HG02610 (cell line): ENCODE results near the gene SCFD2.
"Not testable (repeated sequence)": the region's sequence is repeated elsewhere in the genome, so short reads cannot be mapped to it uniquely, and the experiment has no call there.

Experiments
- ATAC-seq: cut with Tn5 transposase; IDR thresholded peaks from one replicate; pipeline ENCODE4 v1.9.1; 2021; ENCODE audit warnings: mild to moderate bottlenecking, moderate library complexity; ENCODE audit not compliant: unreplicated experiment

The SCFD2 gene

DNA sequence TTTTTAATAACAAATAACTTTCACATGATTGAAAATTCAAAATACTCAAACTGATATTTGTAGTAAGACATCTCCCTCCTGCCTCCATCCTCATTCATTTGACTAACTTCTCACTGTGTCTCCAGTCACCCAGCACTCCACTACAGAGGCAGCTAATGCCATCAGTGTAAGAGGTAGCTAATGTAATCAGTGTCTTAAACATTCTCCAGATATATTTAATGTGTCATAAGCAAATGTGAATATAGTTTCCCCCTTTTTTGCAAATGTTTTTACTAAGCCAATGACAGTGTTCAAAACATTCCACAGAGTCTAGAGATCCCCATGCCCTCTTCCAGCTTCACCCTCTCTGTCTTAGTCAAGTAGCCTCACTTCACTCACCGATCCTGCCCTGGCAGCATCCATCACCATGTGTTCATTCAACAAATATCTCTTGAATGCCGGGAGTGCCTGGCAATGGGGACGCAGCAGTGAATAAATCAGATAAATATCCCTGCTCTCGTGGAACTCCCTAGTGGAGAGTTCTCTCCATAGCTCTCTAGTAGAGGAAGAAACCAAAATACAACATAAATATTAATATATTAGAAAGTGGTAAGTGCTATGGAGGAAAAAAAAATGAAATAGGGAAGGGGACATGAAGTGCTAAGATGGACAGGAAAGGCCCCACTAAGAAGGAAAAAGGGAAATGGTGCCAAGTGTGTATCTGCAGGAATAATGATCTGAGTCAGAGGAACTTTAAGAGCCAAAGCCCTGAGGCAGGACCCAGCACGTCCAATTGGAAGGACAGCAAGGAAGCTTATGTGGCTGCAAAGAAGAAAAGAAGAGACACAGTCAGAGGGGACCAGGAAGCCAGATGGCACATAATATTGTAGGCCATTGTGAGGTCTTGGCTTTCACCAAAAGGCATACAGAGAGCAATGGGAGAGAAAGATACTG is 18.7 kb downstream of the SCFD2 start:
- no peak for ATAC-seq

DNA sequence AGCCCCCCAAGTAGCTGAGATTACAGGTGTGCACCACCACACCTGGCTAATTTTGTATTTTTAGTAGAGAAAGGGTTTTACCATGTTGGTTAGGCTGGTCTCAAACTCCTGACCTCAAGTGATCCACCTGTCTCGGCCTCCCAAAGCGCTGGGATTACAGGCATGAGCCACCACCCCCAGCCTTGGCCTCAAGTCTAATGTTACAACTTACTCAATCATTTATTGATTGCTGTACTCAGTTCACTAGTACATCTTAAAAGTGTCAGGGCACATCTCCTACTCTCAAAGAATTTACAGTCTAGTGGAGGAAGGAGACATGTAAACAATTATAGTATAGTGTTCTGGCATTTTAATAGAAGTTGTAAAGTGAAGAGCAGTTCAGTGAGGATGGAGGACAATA is 19.5 kb downstream of the SCFD2 start:
- ATAC-seq: not testable (repeated sequence)

DNA sequence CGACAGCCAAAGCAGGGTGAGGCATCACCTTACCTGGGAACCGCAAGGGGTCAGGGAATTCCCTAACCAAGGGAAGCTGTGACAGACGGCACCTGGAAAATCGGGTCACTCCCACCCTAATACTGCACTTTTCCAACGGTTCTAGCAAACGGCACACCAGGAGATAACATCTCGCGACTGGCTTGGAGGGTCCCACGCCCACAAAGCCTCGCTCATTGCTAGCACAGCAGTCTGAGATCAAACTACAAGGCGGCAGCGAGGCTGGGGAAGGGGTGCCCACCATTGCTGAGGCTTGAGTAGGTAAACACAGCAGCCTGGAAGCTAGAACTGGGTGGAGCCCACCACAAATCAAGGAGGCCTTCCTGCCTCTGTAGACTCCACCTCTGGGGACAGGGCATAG is 25.7 kb downstream of the SCFD2 start:
- not testable (repeated sequence) for ATAC-seq

DNA sequence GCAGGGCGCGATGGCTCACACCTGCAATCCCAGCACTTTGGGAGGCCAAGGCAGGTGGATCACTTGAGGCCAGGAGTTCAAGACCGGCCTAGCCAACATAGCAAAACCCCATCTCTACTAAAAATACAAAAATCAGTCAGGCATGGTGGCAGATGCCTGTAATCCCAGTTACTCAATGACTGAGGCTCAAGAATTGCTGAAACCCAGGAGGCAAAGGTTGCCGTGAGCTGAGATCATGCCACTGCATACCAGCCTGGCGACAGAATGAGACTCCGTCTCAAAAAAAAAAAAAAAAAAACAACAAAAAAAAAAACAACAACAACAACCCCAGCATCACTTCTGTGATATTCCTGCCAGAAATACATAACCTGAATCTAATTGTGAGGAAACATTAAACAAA is 30.9 kb downstream of the SCFD2 start:
- not testable (repeated sequence) for ATAC-seq

DNA sequence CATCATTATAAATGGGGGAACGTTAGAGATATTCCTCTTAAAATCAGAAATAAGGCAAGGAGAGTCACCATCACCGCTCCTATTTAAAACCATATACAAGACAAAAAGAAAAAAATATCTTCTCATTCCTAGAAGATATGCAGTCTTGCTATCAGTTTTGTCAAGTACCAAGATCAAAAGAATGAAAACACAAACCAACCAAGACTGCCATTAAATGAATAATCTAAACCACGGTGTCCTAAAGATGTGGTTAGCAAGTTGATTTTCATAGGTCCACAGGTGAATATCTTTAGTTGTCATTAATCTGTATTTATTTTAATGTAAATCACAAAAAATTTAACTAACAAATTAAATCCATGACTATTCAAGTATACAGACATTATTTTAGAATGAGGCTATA is 39.3 kb downstream of the SCFD2 start:
- peak; percentile 51 for ATAC-seq

DNA sequence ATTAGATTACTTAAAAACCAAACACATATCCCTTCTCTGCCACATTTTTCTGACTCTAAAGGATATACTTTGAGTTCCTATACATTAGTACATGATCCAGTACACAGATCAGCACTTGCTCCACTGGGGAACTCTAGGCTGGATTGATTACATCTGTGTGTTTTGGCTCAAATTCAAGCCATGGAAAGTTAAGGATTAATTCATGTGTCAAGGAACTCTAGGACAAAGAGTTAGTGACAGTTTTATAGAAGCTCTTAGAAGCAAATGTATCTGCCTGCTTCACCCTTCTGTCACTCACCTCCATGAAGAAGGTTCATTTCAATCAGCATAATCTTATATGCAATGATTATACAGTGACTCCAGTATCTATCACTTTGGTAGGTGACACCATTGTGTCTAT is 43.2 kb downstream of the SCFD2 start:
- ATAC-seq: no peak

DNA sequence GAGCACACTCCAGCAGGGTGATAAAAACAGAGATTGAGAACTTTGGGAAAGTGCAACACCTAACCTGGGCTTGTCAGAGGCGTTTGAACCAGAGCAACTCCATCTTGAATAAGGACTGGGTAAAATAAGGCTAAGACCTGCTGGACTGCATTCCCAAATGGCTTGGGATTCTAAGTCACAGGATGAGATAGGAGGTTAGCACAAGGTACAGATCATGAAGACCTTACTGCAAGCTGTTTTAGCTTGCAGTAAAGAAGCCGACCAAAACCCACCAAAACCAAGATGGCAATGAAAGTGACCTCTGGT is 43.9 kb downstream of the SCFD2 start:
- ATAC-seq: no peak

DNA sequence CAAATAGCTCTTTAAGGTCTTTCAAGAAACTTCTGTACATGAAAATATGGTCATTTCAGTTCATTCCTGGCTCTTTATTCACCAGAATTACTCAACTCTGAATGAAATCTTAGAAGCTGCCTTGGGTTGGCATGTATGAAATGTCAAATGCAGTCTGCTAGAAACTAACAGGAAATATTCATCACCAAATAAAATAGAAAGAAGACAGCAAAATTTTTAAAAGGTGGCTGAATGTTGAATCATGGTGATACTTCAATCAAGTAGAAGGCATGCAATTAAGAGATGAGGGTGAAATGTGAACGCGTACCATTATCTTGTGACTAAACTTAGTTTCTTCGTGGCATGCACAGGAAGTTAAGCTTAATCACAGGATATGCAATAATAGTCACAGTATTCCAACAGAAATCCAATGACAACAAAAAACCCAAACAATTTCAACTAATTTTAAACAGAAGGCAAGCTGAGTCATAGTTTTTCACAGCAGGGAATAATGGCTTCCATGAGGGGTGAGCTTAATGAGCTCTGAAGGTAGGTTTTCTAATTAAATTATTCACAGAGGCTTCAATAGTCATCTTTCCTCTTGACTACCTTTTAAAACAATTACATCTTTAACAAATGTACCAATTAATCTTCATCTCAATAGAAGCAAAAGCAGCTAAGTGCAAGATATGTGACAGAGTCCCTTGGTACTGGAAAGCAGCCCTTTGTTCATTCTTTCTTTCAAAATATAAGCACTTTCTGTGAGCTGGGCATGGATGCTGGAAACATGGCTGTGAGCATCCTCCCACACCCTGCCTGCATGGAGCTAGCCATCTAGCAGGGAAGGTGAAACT is 44.5 kb downstream of the SCFD2 start:
- no peak for ATAC-seq

DNA sequence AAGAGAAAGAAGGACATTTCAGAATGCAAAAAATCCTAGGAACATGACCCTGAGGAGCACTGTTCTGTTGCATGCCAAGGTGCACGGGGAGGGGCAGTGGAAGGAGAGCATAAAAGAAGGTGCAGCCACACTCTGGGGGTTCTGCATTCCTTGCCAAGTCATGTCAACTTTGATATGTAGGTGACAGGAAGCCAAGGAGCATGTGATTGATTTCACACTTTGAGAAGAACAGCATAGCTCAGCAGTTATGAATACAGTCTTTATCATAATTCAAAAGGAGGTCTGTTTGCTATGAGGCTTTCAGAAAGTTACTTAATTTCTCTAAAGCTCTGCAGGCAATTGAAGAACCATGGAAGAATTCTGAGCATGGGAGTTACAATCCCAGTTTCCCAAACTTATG is 50.6 kb downstream of the SCFD2 start:
- no peak for ATAC-seq

DNA sequence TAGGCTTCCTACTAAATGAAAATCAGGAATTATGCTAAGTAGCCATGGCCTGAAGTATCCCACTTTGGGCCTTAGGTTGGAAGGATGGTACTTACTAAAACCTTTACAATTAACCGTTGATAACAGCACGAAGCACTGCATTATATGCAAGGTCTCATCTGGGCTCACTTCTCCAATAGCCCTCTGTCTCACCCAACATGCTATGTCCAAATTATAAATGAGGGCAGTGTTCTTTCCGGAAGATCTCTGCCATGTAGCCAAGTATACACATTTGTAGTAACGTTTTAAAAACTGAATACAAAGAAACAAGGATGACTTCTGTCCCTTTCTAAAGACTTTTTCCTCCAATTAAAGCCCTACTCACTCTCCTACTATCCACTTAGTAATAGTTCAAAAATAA is 51.6 kb downstream of the SCFD2 start:
- no peak for ATAC-seq

DNA sequence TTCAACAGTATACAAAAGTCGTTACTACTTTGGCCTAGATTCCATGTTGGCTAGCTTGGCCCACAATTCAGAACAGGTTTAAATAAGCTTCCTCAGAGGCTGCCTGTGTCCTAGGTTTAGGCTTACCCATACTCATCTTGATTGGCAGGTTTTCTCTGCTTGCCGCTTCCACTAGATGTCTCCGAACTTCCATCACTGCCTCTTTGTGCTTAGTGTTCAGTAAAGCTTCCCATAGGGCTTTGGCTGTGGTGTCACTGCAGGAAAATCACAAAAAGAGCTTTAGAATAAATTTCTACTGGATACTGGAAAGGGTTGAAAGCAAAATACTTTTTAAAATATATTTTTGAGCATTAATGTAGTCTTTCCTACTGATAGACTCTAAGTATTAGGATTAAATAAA is 52.4 kb downstream of the SCFD2 start:
- no peak for ATAC-seq

DNA sequence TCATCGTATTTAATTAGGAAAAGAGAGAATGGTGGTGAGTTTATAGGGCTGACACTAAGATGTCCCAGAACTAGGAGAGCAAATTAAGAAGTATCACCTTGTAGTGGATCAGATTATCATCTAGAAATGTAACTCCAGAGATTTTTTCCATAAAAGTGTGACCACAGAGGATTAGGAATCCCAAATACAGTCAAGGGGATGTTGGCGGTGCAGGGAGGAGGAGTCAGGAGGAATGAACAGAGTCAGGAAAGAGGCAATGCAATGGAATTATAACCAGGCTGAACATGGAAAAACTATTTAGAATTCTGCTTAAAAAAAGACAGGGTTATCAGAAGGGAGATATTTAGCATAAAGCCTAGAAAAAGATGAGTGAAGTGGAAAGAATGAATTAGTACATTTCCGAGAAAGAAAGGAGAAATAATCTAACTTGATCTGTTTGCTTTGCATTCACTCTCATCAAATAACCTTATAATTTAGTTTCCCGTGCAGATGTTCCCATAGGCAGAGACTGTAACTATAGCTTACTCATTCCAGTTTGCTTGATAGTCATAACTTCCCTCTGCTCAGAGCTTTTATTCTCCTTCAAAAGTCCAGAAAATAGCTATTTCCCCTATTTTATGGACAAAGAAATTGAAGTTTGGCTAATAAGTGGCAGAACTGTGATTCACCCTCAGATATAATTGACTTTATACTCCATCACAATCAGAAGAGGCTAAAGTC is 56.4 kb downstream of the SCFD2 start:
- no peak for ATAC-seq

DNA sequence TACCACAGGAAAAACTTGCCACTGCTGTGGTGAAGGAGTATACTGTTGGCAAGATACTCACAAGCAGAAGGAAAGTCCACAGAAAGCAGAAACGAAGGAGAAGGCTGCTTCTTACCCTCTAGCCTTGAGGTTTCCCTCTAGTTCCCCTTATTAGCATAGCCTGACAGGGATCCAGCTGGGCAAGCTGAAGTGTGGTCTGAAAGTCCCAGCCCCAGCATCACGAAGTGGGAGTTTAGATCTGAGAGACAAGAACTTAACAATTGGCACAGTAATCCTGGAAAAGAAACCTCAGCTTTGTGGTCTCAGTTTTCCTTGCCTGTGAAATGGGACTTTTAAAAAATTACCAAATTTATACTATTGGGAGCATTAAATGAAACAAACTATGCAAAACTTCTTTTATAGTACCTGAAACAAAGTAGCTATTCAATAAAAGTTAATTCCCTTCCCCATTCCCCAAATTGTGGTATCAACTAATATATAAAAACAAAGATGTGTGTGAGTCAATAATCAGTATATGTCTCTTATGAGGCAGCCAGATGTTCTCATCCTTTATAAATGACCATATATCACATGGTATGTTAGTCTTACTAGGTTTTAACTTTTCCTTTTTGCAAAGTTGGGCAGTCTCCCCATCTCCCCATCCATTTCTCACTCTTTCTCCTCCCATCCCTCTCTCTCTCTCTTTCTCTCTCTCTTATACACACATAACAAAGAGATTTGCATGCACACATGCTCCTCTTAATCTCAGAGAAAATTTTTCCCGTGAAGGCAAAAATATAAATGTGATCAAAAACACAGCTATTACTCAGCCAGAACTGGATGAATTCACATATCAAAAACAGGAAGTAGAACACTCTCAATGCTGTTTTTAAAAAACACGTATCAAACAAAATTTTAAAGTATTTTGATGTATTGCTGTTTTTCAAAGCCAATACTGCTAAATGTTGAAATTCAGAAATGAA is 57.8 kb downstream of the SCFD2 start:
- ATAC-seq: peak; percentile 88

DNA sequence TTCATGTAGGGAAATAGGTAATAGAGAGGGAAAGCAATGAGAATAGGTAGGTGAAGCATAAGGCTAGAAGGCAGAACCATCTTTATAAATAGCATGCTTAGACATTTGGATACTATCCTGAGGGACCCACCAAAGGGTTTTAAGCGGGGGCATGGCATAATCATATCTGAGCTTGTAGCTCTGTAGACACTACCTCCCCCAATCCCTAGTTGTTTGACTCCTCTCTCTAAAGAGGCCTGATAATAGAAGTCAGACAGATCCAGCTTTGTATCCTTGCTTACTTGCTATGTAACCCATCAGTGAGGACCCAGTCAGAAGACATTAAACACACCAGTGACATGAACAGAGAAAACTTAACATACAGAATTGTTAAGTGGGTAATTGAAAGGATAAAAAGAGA is 58.7 kb downstream of the SCFD2 start:
- ATAC-seq: peak; percentile 20

DNA sequence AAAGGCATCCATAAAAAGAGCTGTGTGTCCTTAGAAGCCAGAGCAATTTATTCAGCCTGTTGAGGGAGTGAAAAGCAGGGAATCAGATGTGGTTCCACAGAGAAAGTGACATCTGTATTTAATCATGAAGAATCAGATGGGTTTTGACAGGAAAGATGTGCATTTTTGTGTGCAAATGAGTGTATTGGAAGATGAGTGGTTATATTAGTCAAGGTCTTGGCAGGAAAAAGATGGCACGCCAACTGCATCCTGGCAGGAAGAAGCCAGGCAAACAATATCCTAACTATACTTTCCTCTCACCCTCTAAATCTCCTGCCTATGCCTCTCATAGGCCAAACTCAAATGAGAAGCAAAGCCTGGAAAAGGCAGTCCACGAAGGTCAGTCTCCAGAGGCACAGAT is 59.1 kb downstream of the SCFD2 start:
- ATAC-seq: no peak

DNA sequence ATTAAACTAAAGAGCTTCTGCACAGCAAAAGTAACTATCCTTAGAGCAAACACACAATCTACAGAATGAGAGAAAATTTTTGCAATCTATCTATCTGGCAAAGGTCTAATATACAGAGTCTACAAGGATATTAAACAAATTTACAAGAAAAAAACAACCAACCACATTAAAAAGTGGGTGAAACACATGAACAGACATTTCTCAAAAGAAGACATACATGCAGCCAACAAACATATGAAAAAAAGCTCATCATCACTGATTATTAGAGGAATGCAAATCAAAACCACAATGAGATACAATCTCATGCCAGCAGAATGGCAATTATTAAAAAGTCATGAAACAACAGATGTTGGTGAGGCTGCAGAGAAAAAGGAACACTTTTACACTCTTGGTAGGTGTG is 73.7 kb downstream of the SCFD2 start:
- not testable (repeated sequence) for ATAC-seq

DNA sequence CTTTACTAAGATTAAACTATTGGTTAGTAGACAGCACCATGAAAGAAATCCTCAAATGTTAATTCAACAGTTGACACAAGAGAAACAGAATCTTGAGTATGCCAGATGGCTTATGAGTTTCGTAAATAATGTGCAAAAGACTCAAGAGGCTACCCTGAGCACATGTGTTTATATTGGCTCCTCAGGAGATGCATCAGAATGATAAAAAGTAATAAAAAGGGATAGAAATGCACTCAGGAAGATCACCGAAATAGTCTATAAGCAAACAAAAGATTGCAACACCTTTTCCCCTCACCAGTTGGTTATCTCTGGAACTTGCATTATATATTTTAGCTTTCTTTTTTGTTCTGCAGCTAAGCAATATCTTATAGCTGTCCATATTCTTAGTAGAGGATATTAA is 84.4 kb downstream of the SCFD2 start:
- ATAC-seq: no peak

DNA sequence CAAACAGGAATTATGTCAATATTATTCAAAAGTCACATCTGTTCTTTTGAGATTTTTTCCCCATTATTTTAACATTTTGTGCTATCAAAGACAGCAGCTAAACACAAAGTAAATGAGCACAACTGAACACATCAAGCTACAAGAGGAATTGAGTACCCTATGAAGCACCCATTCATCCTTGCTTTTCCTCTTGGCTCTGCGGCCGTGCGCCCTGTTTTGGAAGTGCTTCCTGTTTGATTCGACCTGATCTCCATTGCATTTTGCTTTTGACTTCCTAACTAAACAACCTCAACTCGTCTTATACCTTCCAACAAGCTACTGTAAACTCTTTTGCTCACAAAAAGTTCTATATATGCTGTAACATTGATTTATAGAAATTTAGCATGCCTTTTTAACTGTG is 85.0 kb downstream of the SCFD2 start:
- no peak for ATAC-seq

DNA sequence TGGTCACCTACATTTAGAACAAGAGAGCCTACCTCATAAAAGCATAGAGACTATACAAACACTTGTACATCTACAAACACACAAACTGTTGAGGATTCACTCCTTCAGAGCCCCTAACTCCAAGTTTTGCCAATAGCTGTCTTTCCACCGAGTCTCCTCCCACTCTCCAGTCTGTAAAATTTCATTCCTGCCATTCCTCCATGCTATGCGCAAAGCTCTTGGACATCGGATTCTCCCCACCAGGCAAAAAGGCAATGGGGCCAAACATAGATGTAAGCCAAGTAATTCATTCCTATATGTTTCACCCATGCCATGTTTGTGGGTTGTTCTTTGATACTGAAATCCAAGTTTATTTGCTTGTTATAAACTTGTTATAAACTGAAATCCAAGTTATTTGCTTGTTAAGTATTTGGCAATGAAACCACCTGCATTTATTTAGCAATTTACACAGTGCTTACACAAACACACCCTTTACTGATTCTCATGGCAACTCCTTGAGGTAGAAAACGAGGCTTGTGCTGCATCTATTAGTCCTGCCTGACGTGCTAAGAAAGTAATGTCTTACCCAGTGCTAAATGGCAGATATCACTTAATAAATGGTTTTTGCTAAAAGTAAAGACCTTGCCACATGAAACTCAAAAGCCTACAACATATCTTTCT is 91.1 kb downstream of the SCFD2 start:
- no peak for ATAC-seq

DNA sequence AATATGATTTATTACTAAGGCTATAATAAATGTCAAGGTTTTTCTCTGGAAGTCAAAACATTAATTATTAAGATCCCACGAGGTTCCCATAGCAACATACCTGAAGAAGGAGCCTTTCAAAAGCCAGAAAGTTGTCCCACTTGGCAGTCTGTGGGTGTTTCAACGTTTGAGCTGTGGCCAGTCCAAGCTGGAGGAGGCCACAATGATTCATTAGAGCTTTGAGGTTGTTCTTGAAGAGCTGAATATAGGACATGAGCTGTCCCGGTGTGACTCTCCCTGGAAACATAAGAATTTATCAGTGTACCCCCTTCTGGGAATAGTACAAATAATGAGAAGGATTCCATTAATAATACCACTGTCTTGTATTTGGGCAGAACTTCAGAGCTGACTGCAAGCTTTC is 92.1 kb downstream of the SCFD2 start:
- ATAC-seq: no peak
